ENCODE results near the gene ANGPT4. TPM values are rescaled to one million over a fixed set of nuclear protein-coding genes. Genes with fewer than 3 reads are reported as not detected.
"Not testable (repeated sequence)": the region's sequence is repeated elsewhere in the genome, so short reads cannot be mapped to it uniquely, and the experiment has no call there.

ANGPT4 gene
- polyA plus RNA-seq, 3 donors = 0.18 to 0.46 (median 0.27) TPM

- DNase-seq = no peak
Measured at GRCh38 chr20:875115-875514, 41.0 kb downstream of the ANGPT4 start.

GRCh38 chr20:873875-874607 lies 42.1 kb downstream of the ANGPT4 start:
- no peak for DNase-seq

- no peak for DNase-seq
Measured at GRCh38 chr20:872855-873520, 43.1 kb downstream of the ANGPT4 start.

- DNase-seq = no peak
Measured at GRCh38 chr20:871948-872347, 44.2 kb downstream of the ANGPT4 start.

- DNase-seq = no peak
Measured at GRCh38 chr20:871436-871835, 44.7 kb downstream of the ANGPT4 start.

DNA sequence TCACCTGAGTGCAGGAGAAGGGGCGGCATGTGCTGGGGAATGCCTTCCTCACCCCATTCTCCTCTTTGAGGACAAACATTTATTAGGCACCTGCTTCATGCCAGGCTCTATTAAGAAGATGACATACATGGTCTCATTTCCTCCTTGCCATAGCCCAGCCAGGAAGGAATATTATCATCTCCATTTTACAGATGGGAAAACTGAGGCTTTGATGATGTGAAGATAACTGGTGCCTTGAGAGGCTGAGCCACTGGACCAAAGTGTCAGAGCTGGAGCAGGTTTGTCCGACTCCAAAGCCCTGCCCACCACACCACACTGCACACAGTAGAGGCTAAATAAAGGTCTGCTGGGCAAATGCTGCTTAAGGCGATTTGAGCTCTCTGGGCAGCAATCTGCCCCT lies 45.4 kb downstream of the ANGPT4 start:
- DNase-seq = no peak

- DNase-seq = no peak
Measured at GRCh38 chr20:869606-870005, 46.5 kb downstream of the ANGPT4 start.

DNA sequence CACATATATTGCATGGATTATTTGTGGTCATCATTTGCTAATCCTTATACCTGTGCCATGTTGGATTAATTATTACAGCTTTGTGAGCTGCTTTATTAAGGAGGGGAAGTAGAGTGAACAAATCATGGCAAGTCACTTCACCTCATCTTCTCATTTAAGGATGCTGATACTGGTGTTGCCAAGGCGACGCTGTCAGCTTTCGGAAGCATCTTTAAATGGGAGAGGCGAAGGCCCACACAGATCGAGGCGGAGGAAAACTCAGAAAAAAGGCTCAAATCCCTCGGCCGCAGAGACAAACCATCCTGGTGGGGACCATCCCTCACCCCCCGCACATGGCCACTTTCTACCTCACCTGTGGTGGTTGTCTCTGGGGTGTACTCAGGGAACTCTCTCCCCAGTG lies 47.9 kb downstream of the ANGPT4 start:
- no peak for DNase-seq

DNA sequence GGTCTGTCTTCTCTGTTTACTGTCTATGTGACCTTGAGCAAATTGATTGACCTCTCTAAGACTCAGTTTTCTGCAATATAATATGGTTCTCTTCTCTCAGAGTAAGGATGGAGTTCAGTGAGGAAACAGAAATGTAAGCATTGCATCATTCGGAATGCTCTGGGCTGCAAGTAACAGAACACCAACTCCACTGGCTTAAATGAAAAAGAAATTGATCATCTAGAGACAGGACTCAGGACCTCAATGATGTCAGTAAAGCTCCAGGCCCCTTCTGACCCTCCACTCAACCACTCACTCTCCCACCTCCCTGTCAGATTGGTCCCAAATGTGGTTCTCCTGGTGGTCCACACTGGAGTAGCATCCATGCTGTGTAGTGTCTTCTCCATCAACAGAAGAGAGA lies 50.7 kb downstream of the ANGPT4 start:
- DNase-seq = no peak

- DNase-seq = no peak
Measured at GRCh38 chr20:860891-861290, 55.2 kb downstream of the ANGPT4 start.

GRCh38 chr20:859751-860231 lies 56.3 kb downstream of the ANGPT4 start:
- no peak for DNase-seq

- no peak for DNase-seq
Measured at GRCh38 chr20:858011-858410, 58.1 kb downstream of the ANGPT4 start.

GRCh38 chr20:856361-856775 lies 59.8 kb downstream of the ANGPT4 start:
- DNase-seq = no peak

GRCh38 chr20:855466-856360 lies 60.4 kb downstream of the ANGPT4 start:
- DNase-seq = no peak

DNA sequence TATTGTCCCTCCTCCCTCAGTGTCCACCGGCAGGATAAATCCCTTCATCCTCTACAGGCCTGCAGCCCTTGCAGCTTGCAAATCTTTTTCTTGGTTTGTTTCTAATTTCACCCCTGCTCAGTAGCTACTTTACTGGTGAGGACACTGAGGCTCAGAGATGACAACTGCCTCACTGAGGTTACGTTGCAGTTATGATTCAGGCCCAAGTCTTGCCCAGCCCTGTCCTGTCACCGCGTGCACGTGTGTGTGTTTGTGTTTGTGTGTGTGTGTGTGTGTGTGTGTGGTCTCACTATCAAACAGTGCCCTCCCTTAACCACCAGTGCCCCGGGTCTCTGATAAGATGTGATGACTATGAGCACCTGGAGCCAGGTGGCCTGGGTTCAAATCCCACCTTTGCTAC lies 61.5 kb downstream of the ANGPT4 start:
- DNase-seq = no peak

DNA sequence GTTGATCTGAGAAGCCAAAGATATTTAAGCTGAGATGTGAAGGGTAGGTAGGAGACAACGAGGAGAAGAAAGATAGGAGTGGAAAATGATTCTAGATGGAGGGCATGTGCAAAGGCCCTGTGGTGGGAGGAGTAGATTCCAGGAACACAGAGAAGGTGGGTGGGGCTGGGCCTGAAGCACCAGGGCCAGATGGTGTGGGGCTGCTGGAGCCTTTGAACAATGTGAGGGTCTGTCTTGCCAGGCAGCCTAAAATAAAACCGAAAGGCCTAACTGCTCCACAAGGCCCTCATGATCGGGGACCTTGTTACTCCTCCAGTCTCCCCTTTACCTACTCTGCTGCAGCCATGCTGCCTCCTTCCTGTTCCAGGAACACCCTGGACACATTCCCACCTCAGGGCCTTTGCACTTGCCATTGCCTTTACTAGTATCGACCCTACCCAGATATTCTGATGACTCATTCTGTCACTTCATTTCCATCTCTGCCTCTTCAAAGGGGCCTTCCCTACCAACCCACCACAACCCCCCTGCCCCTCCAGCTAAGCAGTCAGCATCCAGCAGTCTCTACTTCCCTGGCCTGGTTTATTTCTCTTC lies 62.6 kb downstream of the ANGPT4 start:
- DNase-seq = no peak

DNA sequence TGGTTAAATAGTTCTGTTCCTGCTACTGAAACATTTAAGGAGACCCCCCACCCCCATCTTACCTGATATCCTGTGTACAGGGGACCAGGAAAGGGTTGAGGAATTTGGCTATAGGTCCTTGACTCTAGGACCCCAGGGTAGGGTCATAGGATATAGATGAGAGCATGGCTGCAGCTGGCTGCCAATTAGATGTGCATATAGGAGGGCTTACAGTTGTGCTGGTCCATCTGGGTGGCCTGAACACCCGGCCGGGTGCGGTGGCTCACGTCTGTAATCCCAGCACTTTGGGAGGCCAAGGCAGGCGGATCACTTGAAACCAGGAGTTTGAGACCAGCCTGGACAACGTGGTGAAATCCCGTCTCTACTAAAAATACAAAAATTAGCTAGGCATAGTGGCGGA lies 67.4 kb downstream of the ANGPT4 start:
- not testable (repeated sequence) for DNase-seq

- no peak for DNase-seq
Measured at GRCh38 chr20:848193-848592, 67.9 kb downstream of the ANGPT4 start.

DNA sequence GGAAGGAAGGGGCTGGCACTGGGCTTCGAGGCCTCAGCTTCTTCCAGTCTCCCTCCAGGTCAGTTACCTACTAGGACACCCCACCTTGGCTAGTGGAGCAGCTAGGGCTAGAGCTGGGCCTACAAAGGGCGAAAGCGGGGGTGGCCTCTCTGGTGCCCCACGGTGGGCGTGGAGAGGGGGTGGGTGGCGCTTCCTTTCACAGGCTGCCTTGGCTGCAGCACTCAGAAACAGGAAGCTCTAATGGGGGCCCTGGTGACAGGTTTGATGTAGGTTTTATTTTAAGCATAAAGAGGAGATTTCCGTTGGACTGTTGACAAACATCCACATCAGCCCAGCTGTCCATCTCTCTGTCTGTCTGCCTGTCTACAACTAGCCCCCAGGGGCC lies 69.2 kb downstream of the ANGPT4 start:
- no peak for DNase-seq

DNA sequence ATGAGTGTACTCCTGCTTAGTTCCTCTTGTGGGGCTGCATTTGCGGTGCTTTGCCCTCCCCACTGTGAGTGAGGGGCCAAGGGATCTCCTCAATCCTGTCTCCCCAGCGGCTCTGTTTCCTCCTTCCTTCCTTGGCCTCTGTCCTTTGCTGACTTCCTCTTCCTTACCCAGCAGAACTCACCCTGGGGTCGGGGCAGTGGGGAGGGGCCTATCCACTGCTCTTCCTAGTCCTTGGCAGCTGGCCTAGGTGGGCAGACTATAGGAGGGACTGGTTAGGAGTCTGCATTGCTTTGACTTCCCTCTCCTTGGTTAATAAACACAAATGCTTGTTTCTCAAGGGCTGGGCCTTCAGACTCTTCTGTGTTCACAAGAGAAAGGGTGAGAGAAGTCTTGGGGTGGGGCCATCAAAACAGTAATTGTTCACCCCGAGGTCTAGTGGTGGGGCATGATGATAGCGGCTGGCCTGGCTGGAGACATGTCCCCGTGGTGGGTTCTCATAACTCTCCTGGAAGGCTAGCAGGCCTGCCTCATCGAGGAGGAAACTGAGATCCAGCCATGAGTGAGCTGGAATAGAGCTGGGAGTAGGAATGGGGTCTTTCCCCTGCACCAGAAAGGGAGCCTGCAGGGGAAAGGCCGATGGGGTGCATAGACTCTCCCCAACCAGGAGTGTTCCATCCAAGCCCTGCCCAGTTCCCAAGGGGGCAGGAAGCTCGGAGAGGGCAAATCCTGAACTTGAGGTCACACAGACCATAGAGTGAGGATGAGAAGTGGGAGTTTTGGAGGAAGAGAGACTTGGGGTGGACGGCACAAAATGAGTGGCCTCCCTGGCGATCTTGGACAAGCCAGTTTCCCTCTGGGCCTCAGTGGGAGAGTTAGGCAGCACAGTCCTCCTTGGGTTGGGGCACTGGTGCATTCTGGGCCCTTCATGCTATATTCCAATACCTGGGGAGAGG lies 69.9 kb downstream of the ANGPT4 start:
- DNase-seq = no peak

All from renal pelvis (tissue), 4 donors.